Amniotic epithelial cell (primary cell): ENCODE data around the gene GCSAM.

Experiments
- DNase-seq: peaks from one replicate; pipeline ENCODE4 v3.0.0-alpha.2; 2010; ENCODE audit warnings: low read depth

Gene GCSAM

GRCh38 chr3:112132975-112133448, at the start of gene GCSAM:
Gene GCSAM, minus strand, starts transcription at chr3:112133248. Its CDS starts 128 bp downstream, at chr3:112133120.
- DNase-seq: no peak

- DNase-seq: no peak
Measured at GRCh38 chr3:112175646-112176045, 42.6 kb upstream of the GCSAM start.

- DNase-seq: no peak
Measured at GRCh38 chr3:112175037-112175436, 42.0 kb upstream of the GCSAM start.

- no peak for DNase-seq
Measured at GRCh38 chr3:112171144-112171543, 38.1 kb upstream of the GCSAM start.

GRCh38 chr3:112170046-112170445, 37.0 kb upstream of the GCSAM start:
- no peak for DNase-seq

GRCh38 chr3:112167758-112168157, 34.7 kb upstream of the GCSAM start:
- DNase-seq: no peak

DNA sequence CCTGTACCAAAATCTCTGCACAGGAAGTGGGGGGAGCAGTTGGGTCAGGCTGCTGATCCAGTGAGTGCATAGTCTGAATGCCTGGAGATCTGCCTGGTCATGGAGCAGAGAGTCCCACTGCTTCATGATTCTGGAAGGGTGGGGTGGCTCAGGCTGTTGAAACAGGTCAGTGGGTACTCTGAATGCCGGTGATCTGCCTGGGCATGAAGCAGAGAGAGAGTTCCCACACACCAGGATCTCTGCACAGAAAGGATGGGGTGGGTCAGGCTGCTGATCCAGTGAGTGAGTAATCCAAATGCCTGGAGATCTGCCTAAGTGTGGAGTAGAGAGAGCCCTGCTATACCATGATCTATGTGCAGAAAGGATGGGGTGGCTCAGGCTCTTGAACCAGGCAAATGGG, 16.1 kb upstream of the GCSAM start:
- no peak for DNase-seq

DNA sequence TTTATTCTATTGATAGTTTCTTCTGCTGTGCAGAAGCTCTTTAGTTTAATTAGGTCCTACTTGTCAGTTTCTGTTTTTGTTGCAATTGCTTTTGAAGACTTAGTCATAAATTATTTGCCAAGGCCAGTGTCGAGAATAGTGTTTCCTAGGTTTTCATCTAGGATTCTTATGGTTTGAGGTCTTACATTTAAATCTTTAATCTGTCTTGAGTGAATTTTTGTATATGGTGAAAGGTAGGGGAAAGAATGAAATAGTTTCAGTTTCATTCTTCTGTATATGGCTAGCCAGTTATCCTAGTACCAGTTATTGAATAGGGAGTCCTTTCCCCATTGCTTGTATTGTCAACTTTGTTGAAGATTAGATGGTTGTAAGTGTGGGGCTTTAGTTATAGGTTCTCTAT, 10.6 kb upstream of the GCSAM start:
- no peak for DNase-seq

DNA sequence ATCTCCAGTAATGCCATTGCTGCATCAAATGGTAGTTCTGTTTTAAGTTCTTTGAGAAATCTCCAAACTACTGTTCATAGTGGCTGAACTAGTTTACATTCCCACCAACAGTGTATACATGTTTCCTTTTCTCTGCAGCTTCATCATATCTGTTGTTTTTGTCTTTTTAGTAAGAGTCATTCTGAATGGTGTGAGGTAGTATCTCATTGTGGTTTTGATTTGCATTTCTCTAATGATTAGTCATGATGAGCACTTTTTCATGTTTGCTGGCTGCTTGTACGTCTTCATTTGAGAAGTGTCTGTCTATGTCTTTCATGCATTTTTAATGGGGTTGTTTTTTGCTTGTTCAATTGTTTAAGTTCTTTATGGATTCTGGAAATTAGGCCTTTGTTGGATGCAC, 10.2 kb upstream of the GCSAM start:
- DNase-seq: peak; percentile 31

DNA sequence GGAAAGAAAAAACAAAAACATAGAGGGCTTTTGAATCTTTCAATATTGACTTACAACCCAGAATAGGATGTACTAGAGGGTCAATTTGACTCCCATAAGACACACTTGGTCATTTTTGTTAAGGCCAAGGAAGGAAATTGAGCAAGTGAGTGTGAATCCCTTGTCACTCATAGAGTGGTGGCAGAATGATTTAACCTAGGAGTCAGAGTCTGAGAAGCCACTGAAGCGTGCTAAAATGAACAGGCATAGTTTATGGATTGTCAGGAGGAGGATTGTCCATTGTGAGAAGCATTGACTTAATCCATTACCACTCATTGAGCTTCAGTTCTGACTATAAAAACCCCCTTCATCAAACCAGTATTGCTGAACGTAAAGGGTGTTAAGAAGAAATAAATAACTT, 8.2 kb upstream of the GCSAM start:
- DNase-seq: no peak

DNA sequence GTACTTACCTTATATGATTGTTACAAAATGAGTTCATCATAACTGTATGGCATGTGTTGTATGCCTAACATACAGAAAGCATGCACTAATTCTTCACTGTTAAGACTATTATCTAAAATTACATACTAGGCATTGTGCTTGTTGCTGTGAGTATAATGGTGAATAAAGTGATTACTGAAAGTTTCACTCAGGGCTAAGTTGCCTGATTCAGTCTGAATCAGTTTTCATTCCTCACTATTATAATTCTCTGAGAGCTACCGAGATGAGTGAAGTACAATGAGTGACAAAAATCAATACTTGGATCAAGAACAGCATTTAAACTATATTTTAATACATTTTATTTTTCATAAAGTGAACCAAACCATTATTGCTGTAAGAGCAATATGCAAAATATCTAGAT, 7.5 kb upstream of the GCSAM start:
- DNase-seq: no peak

DNA sequence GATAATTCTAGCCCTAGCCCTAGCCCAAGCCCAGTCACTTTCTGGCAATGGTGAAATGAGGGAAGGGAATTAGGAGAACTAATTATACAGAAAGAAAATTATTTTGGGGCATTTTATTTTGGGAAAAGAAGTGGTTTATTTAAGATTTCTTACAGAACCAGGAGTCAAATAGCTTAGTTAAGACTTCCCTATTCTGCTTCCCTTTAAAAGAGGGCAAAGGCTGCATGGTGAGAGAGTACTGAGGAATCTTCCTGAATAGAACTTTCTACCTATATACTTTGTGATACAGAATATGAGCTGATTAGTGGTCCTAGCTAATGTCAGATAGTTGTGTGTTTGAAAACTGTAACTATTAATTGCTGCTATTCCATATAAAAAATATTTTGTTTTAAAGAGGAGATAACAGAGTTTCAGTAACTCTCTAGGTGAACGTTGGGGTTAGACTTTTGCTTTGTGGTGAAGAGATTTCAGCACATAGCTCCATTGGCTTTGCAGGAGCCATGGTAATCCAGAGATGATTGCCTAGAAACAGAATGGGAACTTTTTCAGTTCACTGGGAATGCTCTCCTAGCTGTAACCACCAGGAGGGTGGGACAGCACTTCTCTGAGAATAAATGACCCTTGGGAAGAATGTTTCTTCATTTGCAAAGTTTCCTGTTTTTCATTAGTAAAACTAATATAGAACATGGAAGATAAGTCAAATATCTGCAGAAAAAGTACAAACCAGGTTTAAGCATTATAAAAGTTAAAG, 5.3 kb upstream of the GCSAM start:
- DNase-seq: no peak

DNA sequence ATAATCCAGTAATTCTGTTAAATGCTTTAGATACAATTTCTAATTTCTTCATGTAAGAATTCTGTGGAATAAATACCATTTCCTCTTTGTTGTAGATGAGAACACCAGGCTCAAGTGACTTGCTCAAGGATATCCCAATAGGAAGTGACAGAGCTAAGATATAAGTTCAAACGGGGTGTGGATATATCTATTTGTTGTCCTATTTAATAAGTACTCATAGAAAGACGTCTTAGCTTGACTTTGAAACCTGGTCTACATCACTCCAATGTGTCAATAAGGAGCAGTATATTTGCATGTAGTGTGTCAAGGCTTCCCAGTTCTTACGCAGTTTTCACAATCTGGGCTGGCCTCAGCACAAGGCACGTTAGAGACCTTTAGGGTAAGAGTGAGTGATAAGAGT, 4.7 kb upstream of the GCSAM start:
- no peak for DNase-seq

GRCh38 chr3:112136959-112137693, 4.1 kb upstream of the GCSAM start:
- peak; percentile 59 for DNase-seq

DNA sequence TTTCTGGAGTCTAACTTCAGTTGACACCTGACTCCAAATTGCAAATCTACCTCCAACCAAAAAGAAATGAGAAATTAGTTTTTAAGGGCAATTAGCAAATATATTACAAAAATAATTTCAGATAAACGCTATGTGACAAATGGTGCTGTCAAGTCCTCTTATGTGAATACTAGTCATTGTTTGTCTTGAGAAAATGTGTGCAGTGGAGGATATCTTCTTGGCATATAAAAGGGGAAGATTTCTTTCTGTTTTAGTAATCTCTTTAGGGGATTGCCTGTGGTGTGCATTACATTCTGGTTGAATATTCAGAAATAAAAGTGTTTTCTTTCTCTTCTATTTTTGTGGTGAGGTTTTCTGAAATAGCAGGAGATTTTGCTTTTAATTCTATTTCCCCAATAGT, 3.0 kb upstream of the GCSAM start:
- DNase-seq: no peak

DNA sequence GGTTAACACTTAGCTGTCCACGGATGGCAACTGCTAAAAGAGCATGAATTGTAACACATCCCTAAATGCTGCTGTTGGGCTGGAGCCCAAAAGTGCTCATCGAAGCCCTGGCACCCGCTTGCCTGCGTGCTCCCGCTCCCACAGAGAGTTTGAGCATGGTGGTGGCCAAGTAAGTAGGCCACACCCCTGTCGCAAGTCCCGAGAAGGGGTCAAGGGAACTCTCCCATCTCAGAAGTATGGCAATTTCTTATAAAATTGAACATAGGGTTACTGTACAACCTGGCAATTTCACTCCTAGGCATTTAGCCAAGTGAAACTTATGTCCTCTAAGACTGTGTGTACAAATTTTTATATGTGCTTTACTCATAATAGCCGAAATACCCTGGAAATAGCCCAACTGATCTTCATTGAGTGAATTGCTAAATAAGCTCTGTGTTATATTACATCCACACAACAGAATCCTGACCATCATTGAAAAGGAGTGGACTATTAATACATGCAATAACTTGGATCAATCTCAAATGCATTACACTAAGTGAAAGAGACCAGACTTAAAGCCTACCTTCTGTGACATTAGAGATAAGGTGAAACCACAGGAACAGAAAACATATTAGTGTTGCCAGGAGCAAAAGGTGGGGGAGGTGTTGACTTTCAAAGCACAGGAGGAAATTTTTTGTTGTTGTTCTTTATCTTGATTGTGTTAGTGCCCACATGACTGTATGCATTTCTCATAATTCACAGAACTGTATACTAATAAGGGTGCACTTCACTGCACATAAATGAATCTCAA, 1.5 kb upstream of the GCSAM start:
- peak; percentile 40 for DNase-seq

- DNase-seq: no peak
Measured at GRCh38 chr3:112133626-112134334, 732 bp upstream of the GCSAM start.

- DNase-seq: no peak
Measured at GRCh38 chr3:112132554-112132953, 494 bp downstream of the GCSAM start.

DNA sequence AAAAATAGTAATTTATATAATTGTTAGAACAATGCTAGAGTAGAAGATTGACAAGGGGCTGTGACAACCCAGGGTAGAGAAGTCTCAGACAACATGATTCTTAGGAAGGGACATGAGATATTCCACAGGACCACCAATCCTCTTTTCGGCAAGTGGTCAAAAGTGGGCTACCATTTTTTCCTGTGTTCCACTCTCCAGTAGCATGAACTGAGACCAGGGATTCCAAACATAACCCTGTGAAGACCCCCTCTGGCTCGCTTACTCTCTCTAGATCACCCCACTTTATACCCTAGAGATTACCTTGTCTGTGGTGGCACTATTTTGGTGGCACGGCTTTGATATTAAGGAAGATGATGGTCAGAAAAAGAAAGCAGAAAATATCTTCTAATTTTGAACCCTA, 960 bp downstream of the GCSAM start:
- no peak for DNase-seq

- DNase-seq: no peak
Measured at GRCh38 chr3:112131111-112131510, 1.9 kb downstream of the GCSAM start.

GRCh38 chr3:112130638-112130993, 2.4 kb downstream of the GCSAM start:
- DNase-seq: no peak
